Neural progenitor cell (in vitro differentiated cells): ENCODE data around the gene RARG. TPM values are rescaled to one million over a fixed set of nuclear protein-coding genes. Genes with fewer than 3 reads are reported as not detected.

Experiments used
- DNase-seq: peaks from one replicate; pipeline ENCODE4 v3.0.0-alpha.2; 2016; ENCODE audit warnings: low spot score
- H2AFZ ChIP-seq: fragments of 200-600 bp; sonication (generic); replicated peaks from 2 replicates; pipeline ENCODE4 v1.6.1; 2016; ENCODE audit warnings: antibody characterized with exemption
- H3F3A ChIP-seq: fragments of 200-600 bp; sonication (generic); 2 replicates; pipeline ENCODE4 v1.6.1; 2016; ENCODE audit warnings: antibody characterized with exemption, low read depth
- H3K27ac ChIP-seq: fragments of 200-600 bp; sonication (generic); 2 replicates; pipeline ENCODE4 v1.5.1; 2016; ENCODE audit warnings: mild to moderate bottlenecking
- H3K27me3 ChIP-seq: fragments of 200-600 bp; sonication (generic); 2 replicates; pipeline ENCODE4 v1.6.1; 2016; ENCODE audit warnings: mild to moderate bottlenecking, moderate library complexity
- H3K36me3 ChIP-seq: fragments of 200-600 bp; sonication (generic); 2 replicates; pipeline ENCODE4 v1.5.1; 2016
- H3K4me1 ChIP-seq: fragments of 200-600 bp; sonication (generic); 2 replicates; pipeline ENCODE4 v1.6.1; 2016; ENCODE audit warnings: mixed run types
- H3K4me2 ChIP-seq: fragments of 200-600 bp; sonication (generic); 2 replicates; pipeline ENCODE4 v1.6.1; 2016
- H3K4me3 ChIP-seq: fragments of 200-600 bp; sonication (generic); 2 replicates; pipeline ENCODE4 v1.5.1; 2016
- H3K79me2 ChIP-seq: fragments of 200-600 bp; sonication (generic); 2 replicates; pipeline ENCODE4 v1.6.1; 2016; ENCODE audit warnings: low read depth
- H3K9ac ChIP-seq: fragments of 200-600 bp; sonication (generic); 2 replicates; pipeline ENCODE4 v1.6.1; 2016
- H3K9me3 ChIP-seq: fragments of 200-600 bp; sonication (generic); 2 replicates; pipeline ENCODE4 v1.5.1; 2016; ENCODE audit warnings: low read depth
- H4K20me1 ChIP-seq: fragments of 200-600 bp; sonication (generic); 2 replicates; pipeline ENCODE4 v1.6.1; 2016; ENCODE audit warnings: low read depth
- H3K27ac Mint-ChIP-seq: 3 replicates; pipeline ENCODE4 v1.8.0; 2021; ENCODE audit warnings: mixed read lengths
- H3K27me3 Mint-ChIP-seq: 2 replicates; pipeline ENCODE4 v1.8.0; 2022; ENCODE audit warnings: low read depth, mild to moderate bottlenecking, inconsistent platforms, moderate library complexity, mixed read lengths; ENCODE audit not compliant: insufficient read depth
- H3K36me3 Mint-ChIP-seq: 3 replicates; pipeline ENCODE4 v1.8.0; 2021; ENCODE audit warnings: mixed read lengths
- H3K4me1 Mint-ChIP-seq: 3 replicates; pipeline ENCODE4 v1.8.0; 2021; ENCODE audit warnings: mixed read lengths
- H3K4me3 Mint-ChIP-seq: 3 replicates; pipeline ENCODE4 v1.8.0; 2021; ENCODE audit warnings: mild to moderate bottlenecking, moderate library complexity, mixed read lengths
- H3K9me3 Mint-ChIP-seq: 3 replicates; pipeline ENCODE4 v1.8.0; 2020; ENCODE audit warnings: mixed read lengths
- EZH2 ChIP-seq: fragments of 200-600 bp; sonication (generic); IDR thresholded peaks from 2 replicates; pipeline ENCODE4 v1.6.1; 2017; ENCODE audit warnings: antibody characterized with exemption, mild to moderate bottlenecking, moderate library complexity
- EZH2phosphoT487 ChIP-seq: fragments of 200-600 bp; sonication (generic); IDR thresholded peaks from 2 replicates; pipeline ENCODE4 v1.6.1; 2017; ENCODE audit warnings: antibody characterized with exemption
- total RNA-seq: library from RNA; depleted of rRNA; stranded (reverse); fragments of >200 nt; gene quantifications from 2 replicates; pipeline ENCODE4 v1.2.3, GENCODE V29; 2015; ENCODE audit warnings: low replicate concordance
- TF ChIP-seq, protein P1 (sequence below): fragments of 200-600 bp; sonication (generic); IDR thresholded peaks from 2 replicates; pipeline ENCODE4 v1.5.1; 2017; ENCODE audit warnings: antibody characterized with exemption, mild to moderate bottlenecking

Gene RARG
- total RNA-seq, 1 donor from 2014 or later, result 17.0 TPM

DNA sequence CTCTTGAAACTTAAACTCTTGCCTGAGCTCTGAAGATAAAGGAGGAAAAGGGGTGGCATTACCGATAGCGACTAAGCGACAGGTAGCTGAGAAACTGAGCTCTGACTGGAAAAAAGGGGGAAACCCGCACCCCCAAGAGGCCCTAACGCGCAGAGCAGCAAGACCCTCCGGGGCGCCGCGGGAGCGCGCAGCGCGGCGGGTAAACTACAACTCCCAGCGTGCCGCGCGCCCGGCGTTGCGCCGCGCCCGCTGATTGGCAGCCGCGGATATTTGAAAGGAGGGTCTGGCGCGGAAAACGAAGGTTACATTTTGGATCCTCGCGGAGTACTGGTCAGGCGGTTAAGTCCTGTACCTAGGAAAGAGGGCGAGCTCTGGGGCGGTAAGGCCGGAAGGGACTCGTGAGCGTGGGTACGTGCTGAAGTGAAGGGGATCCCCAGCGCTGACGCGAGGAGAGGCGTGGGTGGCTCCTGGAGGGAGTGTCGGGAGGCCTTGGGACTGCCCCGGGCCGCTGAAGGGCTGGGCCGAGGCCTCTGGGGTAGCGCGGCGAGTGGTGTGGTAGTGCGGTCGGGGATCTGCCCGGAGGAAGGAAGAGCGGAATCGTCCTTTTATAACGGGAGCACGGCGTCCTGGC is 36.1 kb upstream of the RARG start, which contains the start of gene ESPL1:
ESPL1 (plus strand) TSS at position 301 of the 631 bp plus-strand sequence. CDS start 468 bp downstream, outside the sequence.
- peak within 1 kb of the TSS; percentile 52 for H3K9ac ChIP-seq
- H3K27ac Mint-ChIP-seq, result peak within 1 kb of the TSS; percentile 95
- H3K9me3 Mint-ChIP-seq, result no peaks in the 10 kb centered on the region
- peaks cover 5% of the 10 kb centered on the region for H3K36me3 ChIP-seq
- TF ChIP-seq, protein P1, sequence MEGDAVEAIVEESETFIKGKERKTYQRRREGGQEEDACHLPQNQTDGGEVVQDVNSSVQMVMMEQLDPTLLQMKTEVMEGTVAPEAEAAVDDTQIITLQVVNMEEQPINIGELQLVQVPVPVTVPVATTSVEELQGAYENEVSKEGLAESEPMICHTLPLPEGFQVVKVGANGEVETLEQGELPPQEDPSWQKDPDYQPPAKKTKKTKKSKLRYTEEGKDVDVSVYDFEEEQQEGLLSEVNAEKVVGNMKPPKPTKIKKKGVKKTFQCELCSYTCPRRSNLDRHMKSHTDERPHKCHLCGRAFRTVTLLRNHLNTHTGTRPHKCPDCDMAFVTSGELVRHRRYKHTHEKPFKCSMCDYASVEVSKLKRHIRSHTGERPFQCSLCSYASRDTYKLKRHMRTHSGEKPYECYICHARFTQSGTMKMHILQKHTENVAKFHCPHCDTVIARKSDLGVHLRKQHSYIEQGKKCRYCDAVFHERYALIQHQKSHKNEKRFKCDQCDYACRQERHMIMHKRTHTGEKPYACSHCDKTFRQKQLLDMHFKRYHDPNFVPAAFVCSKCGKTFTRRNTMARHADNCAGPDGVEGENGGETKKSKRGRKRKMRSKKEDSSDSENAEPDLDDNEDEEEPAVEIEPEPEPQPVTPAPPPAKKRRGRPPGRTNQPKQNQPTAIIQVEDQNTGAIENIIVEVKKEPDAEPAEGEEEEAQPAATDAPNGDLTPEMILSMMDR, result peak; percentile 61
- TF ChIP-seq EZH2, result no peak
- H3K4me1 ChIP-seq, result peaks cover 24% of the 10 kb centered on the region
- H3K79me2 ChIP-seq, result peaks cover 36% of the 10 kb centered on the region
- H3K9me3 ChIP-seq, result no peaks in the 10 kb centered on the region
- peaks cover 8% of the 10 kb centered on the region for H3F3A ChIP-seq
- H3K27me3 ChIP-seq, result no peaks in the 10 kb centered on the region
- H4K20me1 ChIP-seq, result peaks cover 4% of the 10 kb centered on the region
- H3K27me3 Mint-ChIP-seq, result peaks cover 3% of the 10 kb centered on the region
- no peak within 1 kb of the TSS for H3K27ac ChIP-seq
- peak within 1 kb of the TSS; percentile 93 for H3K4me2 ChIP-seq
- peaks cover 12% of the 10 kb centered on the region for H3K36me3 Mint-ChIP-seq
- peak within 1 kb of the TSS; percentile 82 for H2AFZ ChIP-seq
- peak within 1 kb of the TSS; percentile 88 for H3K4me3 ChIP-seq
- DNase-seq, result peak; percentile 96
- H3K4me1 Mint-ChIP-seq, result peaks cover 41% of the 10 kb centered on the region
- peak within 1 kb of the TSS; percentile 100 for H3K4me3 Mint-ChIP-seq

DNA sequence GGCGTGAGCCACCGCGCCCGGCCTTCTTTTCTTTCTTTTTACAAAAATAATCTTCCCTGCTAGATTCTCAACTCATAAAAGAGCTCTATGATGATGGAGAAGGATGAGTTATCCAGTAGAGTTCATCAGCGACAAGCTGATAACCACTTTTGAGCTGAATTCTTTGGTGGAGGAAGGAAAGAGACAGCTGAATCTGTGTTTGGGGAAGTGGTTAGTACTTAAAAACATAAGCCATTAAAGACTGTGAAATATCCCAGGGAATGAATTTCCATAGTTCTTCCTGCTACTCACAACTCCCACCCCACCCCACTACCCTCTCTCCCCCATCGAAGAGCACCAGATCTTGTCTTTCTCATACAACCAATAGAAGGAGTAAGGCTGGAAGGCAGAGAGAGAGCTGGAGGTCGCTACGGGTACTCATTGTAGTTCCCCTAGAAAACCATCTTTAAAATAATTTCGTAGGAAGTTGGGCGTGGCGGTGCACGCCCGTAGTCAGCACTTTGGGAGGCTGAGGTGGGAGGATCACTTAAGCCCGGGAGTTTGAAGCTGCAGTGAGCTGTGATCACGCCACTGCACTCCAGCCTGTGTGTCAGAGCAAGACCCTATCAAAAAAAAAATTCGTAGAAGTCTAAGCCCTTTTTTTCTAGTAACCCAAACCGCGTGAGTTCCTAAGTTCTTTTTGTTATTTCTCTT is 35.4 kb upstream of the RARG start:
- Histone ChIP-seq H4K20me1 (peaks cover 4% of the 10 kb centered on the region), H3K27ac (no peak overlapping the region), H2AFZ (peak overlapping the region; percentile 82), H3K9me3 (no peaks in the 10 kb centered on the region), H3K9ac (no peak overlapping the region), H3K36me3 (peaks cover 5% of the 10 kb centered on the region), H3K79me2 (peaks cover 36% of the 10 kb centered on the region), H3K4me2 (peak overlapping the region; percentile 93), H3K4me3 (peak overlapping the region; percentile 88), H3K4me1 (peaks cover 24% of the 10 kb centered on the region), H3K27me3 (no peaks in the 10 kb centered on the region), H3F3A (peaks cover 8% of the 10 kb centered on the region)
- Mint-ChIP-seq H3K4me1 (peaks cover 41% of the 10 kb centered on the region), H3K36me3 (peaks cover 12% of the 10 kb centered on the region), H3K9me3 (no peaks in the 10 kb centered on the region), H3K27ac (peak overlapping the region; percentile 95), H3K27me3 (peaks cover 3% of the 10 kb centered on the region), H3K4me3 (peak overlapping the region; percentile 100)
- no peak for DNase-seq
- TF ChIP-seq, protein P1, result no peak
- TF ChIP-seq EZH2, result no peak
- no peak for TF ChIP-seq EZH2phosphoT487

DNA sequence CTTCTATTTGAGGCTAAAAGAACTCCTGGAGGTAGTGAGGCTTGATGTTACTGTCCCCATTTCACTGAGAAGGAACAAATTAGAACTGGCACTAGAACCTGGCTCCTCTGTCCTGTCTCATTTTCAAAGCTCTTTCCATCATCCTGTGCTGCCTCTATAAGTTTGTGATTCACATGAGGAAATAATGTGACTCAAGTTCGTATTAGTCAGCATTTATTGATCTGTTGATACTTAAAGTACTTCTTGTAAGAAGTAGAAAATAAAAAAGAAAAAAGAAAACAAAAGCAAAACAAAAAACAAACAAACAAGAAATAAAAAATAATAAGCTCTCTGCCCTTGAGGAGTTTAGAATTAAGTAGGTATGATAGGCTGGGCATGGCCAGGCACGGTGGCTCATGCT is 33.8 kb upstream of the RARG start:
- H3K27me3 Mint-ChIP-seq, result peaks cover 3% of the 10 kb centered on the region
- DNase-seq, result no peak
- TF ChIP-seq, protein P1, result no peak
- no peak for TF ChIP-seq EZH2phosphoT487
- TF ChIP-seq EZH2, result no peak
- Histone ChIP-seq H3K4me3 (no peak overlapping the region), H3F3A (peaks cover 8% of the 10 kb centered on the region), H4K20me1 (peaks cover 4% of the 10 kb centered on the region), H3K4me2 (no peak overlapping the region), H2AFZ (no peak overlapping the region), H3K27ac (no peak overlapping the region), H3K79me2 (peaks cover 26% of the 10 kb centered on the region), H3K4me1 (peaks cover 24% of the 10 kb centered on the region), H3K27me3 (no peaks in the 10 kb centered on the region), H3K9me3 (no peaks in the 10 kb centered on the region), H3K9ac (no peak overlapping the region), H3K36me3 (peaks cover 5% of the 10 kb centered on the region)
- no peaks in the 10 kb centered on the region for H3K9me3 Mint-ChIP-seq
- peaks cover 33% of the 10 kb centered on the region for H3K4me1 Mint-ChIP-seq
- H3K4me3 Mint-ChIP-seq, result no peak overlapping the region
- no peak overlapping the region for H3K27ac Mint-ChIP-seq
- H3K36me3 Mint-ChIP-seq, result peaks cover 8% of the 10 kb centered on the region
